ENCODE measurements around the gene UMODL1. TPM values are rescaled to one million over a fixed set of nuclear protein-coding genes. Genes with fewer than 3 reads are reported as not detected.

The UMODL1 gene
- total RNA-seq, 1 donor from 2014 or later = 0.49 TPM

GRCh38 chr21:42151948-42152220, 80.8 kb downstream of the UMODL1 start:
- TF ChIP-seq CTCF (IDR thresholded peaks at IDR 0.05) = no peak
- Histone ChIP-seq H3K4me1 (peaks cover 18% of the 10 kb centered on the region), H3K27ac (no peak overlapping the region), H3K36me3 (no peaks in the 10 kb centered on the region), H3K27me3 (no peaks in the 10 kb centered on the region), H3K9me3 (no peaks in the 10 kb centered on the region), H3K4me3 (no peak overlapping the region)
- intact Hi-C loops (cut with DNase I) = no loop called here
- ATAC-seq (no peak), DNase-seq (no peak)

GRCh38 chr21:42153046-42153686, 82.0 kb downstream of the UMODL1 start:
- intact Hi-C loops (cut with DNase I) = no loop called here
- ATAC-seq = no peak

GRCh38 chr21:42153746-42154145, 82.6 kb downstream of the UMODL1 start:
- Histone ChIP-seq H3K9me3 (no peaks in the 10 kb centered on the region), H3K36me3 (no peaks in the 10 kb centered on the region), H3K4me3 (no peak overlapping the region), H3K27me3 (no peaks in the 10 kb centered on the region), H3K27ac (no peak overlapping the region), H3K4me1 (peaks cover 18% of the 10 kb centered on the region)
- peak; percentile 7 for ATAC-seq
- intact Hi-C loops (cut with DNase I) = no loop called here
- peak; percentile 66 for DNase-seq
- no peak for TF ChIP-seq CTCF (IDR thresholded peaks at IDR 0.05)

More at GRCh38 chr21:42153046-42153686, 82.0 kb downstream of the UMODL1 start:
- H3K36me3 ChIP-seq = no peaks in the 10 kb centered on the region
- peaks cover 18% of the 10 kb centered on the region for H3K4me1 ChIP-seq
- H3K27ac ChIP-seq = no peak overlapping the region
- H3K4me3 ChIP-seq = no peak overlapping the region
- TF ChIP-seq CTCF (IDR thresholded peaks at IDR 0.05) = no peak
- peak; percentile 56 for DNase-seq
- no peaks in the 10 kb centered on the region for H3K27me3 ChIP-seq
- no peaks in the 10 kb centered on the region for H3K9me3 ChIP-seq

GRCh38 chr21:42154237-42155044, 83.3 kb downstream of the UMODL1 start:
- no peak overlapping the region for H3K27ac ChIP-seq
- H3K36me3 ChIP-seq = no peaks in the 10 kb centered on the region
- TF ChIP-seq CTCF (IDR thresholded peaks at IDR 0.05) = no peak
- no peaks in the 10 kb centered on the region for H3K27me3 ChIP-seq
- H3K4me1 ChIP-seq = peaks cover 18% of the 10 kb centered on the region
- DNase-seq (peak; percentile 40), ATAC-seq (no peak)
- intact Hi-C loops (cut with DNase I) = no loop called here
- no peak overlapping the region for H3K4me3 ChIP-seq
- H3K9me3 ChIP-seq = no peaks in the 10 kb centered on the region

- DNase-seq = peak; percentile 54
- no peak for TF ChIP-seq CTCF (IDR thresholded peaks at IDR 0.05)
- H3K9me3 ChIP-seq = no peaks in the 10 kb centered on the region
- intact Hi-C loops (cut with DNase I) = no loop called here
- H3K36me3 ChIP-seq = no peaks in the 10 kb centered on the region
- ATAC-seq = no peak
- H3K27ac ChIP-seq = no peak overlapping the region
- H3K4me1 ChIP-seq = peaks cover 18% of the 10 kb centered on the region
- no peaks in the 10 kb centered on the region for H3K27me3 ChIP-seq
- no peak overlapping the region for H3K4me3 ChIP-seq
These were observed 84.1 kb downstream of the UMODL1 start for GRCh38 chr21:42155045-42155855.
